HG02884 (cell line): ENCODE measurements around the gene ADNP.
"Not testable (repeated sequence)": the region's sequence is repeated elsewhere in the genome, so short reads cannot be mapped to it uniquely, and the experiment has no call there.

Source experiments
- ATAC-seq: cut with Tn5 transposase; IDR thresholded peaks from one replicate; pipeline ENCODE4 v1.9.1; 2021; ENCODE audit warnings: mild to moderate bottlenecking, moderate library complexity; ENCODE audit not compliant: unreplicated experiment

The ADNP gene

GRCh38 chr20:50903353-50904051, 27.7 kb downstream of the ADNP start:
- ATAC-seq: no peak

- no peak for ATAC-seq
Measured at GRCh38 chr20:50901301-50901700, 29.9 kb downstream of the ADNP start.

GRCh38 chr20:50900261-50900660, 31.0 kb downstream of the ADNP start:
- no peak for ATAC-seq

DNA sequence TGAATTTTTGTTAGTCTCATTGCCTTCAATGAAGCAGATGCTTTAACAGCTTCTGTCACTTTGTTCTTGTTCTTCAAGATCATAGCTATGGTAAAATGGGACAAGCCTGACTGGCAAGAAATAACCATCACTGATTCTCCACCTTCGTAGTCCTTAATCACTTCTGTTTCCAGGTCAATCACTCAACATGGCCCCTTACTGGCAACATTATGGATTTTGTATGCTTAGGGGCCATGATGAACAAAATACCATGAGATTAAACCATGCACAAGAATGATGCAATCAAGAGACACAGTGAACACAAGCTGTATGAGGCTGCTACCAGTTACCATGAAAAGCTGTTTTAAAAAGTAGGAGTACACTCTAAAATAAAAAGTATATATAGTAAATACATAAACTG, 32.8 kb downstream of the ADNP start:
- no peak for ATAC-seq

GRCh38 chr20:50895111-50895830, 36.0 kb downstream of the ADNP start:
- no peak for ATAC-seq

GRCh38 chr20:50893620-50894019, 37.6 kb downstream of the ADNP start:
- ATAC-seq: no peak

DNA sequence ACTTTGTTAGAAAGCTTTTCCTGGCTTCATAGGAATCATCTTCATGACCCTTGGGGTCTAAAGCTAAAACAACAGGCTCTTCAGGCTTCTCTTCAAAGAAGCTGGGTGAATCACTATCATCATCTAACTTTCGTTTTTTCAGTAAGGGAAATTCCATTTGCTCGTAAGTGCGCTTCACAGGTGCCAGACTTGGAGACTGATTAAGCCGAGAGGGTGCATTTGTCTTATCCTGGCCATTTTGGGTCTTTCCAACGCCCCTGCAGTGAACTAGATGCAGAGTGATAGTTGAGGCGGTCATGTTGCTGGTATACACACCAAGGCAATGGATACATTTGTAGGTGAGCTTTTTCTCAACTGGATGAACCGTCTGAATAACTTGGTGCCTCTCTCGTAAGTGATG, 38.8 kb downstream of the ADNP start:
- ATAC-seq: no peak

DNA sequence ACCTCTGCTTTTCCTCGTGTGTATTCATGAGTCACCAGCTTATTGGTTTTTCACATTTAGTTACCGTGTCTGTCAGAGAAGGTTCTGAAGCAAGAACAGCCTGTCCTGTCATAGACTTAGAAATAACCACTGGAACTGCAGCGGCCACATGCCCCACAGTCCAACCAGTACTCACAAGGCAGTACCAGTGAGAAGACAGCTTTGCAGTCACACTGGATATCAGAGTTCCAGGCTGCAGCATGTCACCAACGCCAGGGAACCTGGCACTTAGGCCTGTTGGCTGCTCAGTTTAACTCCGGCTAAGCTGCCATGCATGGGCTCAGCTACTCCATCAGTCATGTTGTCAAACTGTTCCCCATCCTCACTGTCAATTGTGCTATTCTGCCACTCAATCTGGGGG, 40.1 kb downstream of the ADNP start:
- ATAC-seq: no peak

- no peak for ATAC-seq
Measured at GRCh38 chr20:50887576-50887975, 43.7 kb downstream of the ADNP start.

DNA sequence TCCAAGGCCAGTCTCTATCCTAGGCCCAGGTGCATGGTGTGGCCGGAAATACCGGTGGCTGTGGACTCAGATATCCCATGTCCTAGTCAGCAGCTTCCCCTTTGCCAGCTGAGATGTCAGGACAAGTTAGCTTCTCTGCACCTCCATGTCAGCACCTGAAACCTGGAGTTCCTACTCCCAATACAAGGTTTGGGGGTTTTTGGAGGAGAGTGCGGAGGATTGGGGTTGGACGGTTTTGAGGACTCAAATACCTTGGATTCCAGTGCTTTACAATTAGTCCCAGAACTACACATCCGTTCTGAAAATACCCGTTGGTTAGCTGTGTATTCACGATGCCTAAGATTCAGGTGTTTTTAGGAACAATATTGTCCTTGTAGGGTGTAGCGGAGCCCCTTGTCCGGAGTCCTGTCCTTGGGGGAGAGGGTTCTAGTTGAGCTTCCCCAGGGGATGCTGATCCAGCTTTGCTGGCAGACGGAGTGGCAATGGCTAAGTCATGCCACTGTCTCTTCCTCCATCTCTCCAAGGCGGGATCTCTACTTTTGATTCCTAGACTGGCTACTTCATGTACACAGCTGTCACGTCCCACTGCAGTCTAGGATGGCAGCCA, 45.0 kb downstream of the ADNP start:
- ATAC-seq: no peak

DNA sequence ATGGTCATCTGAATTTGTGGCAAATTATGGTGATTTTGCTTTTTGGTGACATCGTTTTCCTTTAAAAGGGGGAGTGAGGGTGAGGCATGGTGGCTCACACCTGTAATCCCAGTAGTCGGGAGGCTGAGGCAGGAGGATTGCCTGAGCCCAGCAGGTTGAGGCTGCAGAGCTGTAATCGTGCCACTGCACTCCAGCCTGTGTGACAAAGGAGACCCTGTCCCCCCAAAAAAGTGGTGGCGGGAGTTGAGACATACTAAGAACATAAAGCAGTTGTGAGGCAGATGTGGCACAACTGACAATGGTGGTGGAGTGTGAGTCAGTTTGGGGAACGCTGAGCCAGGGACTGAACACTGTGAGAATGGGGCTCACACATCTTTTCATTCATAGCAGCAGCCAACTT, 45.5 kb downstream of the ADNP start:
- no peak for ATAC-seq

- no peak for ATAC-seq
Measured at GRCh38 chr20:50885068-50885467, 46.2 kb downstream of the ADNP start.

- ATAC-seq: no peak
Measured at GRCh38 chr20:50883856-50884255, 47.4 kb downstream of the ADNP start.

- not testable (repeated sequence) for ATAC-seq
Measured at GRCh38 chr20:50881759-50882424, 49.3 kb downstream of the ADNP start.

- no peak for ATAC-seq
Measured at GRCh38 chr20:50879649-50880550, 51.3 kb downstream of the ADNP start.

DNA sequence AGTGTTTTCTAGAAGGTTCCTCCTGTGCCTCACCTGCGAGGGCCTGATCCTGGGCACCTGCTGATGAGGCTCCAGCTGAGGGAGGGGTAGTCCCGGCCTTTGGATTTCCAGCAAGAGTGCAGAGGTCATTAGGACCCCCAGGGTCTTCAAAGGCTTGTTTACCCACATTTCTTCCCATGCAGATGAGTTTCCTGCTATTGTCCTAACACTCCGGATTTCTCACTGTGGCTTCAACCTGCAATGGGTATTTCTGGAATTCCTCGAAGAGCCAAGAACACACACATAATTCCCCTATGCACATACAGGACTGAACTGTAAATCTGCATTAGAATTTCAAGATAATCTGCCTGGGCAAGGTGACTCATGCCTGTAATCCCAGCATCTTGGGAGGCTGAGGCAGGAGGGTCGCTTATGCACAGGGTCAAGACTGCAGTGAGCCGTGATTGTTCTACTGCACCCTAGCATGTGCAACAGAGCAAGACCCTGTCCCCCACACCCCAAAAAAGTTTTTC, 53.9 kb downstream of the ADNP start:
- no peak for ATAC-seq

DNA sequence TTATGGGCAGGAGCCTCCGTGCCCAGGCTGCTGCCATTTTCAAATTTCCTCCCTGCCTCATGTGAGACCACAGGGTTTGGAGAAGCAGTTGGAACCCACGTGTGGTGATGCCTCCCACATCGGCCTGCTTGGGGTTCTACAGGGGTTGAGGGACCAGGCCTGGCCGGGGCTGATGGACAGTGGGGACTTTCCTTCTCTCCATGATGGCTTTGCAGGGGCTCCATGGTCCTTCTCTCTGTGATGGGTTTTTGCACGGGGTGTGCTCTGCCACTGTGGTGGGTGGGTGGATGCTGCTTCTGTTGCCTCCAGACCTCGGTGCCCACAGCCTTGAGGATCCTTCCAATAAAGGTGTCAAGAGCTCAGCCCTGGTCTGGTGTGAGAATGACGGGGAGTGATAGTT, 54.4 kb downstream of the ADNP start:
- no peak for ATAC-seq

DNA sequence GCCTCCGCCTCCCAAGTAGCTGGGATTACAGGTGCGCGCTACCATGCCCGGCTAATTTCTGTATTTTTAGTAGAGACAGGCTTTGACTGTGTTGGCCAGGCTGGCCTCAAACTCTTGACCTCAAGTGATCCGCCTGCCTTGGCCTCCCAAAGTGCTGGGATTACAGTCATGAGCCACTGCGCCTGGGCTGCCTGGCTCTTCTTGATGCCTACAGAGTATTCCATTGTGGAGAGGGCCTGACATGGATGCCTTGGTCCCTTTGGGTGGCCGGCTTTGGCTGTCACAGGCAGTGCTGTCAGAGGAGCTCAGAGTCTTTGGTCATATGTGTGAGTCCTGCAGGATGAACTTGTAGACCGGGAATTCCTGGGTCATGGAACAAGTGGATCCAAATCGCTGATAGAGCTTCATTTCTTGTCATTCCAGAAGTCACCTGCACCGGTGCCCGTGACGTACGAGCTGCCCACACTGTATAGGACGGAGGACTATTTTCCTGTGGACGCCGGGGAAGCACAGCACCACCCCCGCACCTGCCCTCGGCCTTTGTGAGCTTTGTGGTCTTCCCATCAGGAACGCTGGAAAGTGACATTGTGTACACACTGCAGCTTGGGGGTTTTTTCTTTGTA, 55.1 kb downstream of the ADNP start:
- no peak for ATAC-seq

- no peak for ATAC-seq
Measured at GRCh38 chr20:50874758-50875665, 56.2 kb downstream of the ADNP start.
